HG02943 (cell line): ENCODE measurements around the gene SDK1.

Experiments used
- ATAC-seq: cut with Tn5 transposase; IDR thresholded peaks from one replicate; pipeline ENCODE4 v1.9.1; 2021; ENCODE audit warnings: mild to moderate bottlenecking, low read depth, moderate library complexity; ENCODE audit not compliant: unreplicated experiment

Gene SDK1, protein sequence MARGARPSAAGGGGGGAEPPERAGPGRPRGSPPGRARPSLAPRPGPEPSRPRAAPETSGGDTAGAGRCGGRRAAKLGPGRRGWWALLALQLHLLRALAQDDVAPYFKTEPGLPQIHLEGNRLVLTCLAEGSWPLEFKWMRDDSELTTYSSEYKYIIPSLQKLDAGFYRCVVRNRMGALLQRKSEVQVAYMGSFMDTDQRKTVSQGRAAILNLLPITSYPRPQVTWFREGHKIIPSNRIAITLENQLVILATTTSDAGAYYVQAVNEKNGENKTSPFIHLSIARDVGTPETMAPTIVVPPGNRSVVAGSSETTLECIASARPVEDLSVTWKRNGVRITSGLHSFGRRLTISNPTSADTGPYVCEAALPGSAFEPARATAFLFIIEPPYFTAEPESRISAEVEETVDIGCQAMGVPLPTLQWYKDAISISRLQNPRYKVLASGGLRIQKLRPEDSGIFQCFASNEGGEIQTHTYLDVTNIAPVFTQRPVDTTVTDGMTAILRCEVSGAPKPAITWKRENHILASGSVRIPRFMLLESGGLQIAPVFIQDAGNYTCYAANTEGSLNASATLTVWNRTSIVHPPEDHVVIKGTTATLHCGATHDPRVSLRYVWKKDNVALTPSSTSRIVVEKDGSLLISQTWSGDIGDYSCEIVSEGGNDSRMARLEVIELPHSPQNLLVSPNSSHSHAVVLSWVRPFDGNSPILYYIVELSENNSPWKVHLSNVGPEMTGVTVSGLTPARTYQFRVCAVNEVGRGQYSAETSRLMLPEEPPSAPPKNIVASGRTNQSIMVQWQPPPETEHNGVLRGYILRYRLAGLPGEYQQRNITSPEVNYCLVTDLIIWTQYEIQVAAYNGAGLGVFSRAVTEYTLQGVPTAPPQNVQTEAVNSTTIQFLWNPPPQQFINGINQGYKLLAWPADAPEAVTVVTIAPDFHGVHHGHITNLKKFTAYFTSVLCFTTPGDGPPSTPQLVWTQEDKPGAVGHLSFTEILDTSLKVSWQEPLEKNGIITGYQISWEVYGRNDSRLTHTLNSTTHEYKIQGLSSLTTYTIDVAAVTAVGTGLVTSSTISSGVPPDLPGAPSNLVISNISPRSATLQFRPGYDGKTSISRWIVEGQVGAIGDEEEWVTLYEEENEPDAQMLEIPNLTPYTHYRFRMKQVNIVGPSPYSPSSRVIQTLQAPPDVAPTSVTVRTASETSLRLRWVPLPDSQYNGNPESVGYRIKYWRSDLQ (N-terminal part only)

GRCh38 chr7:3300651-3301448 lies at the start of gene SDK1:
TSS of gene SDK1 (plus strand) at chr7:3301252. CDS start at chr7:3301587, 335 bp downstream.
- ATAC-seq, result peak; percentile 98

- ATAC-seq, result no peak
Observed at GRCh38 chr7:3254718-3255117, 46.3 kb upstream of the SDK1 start.

DNA sequence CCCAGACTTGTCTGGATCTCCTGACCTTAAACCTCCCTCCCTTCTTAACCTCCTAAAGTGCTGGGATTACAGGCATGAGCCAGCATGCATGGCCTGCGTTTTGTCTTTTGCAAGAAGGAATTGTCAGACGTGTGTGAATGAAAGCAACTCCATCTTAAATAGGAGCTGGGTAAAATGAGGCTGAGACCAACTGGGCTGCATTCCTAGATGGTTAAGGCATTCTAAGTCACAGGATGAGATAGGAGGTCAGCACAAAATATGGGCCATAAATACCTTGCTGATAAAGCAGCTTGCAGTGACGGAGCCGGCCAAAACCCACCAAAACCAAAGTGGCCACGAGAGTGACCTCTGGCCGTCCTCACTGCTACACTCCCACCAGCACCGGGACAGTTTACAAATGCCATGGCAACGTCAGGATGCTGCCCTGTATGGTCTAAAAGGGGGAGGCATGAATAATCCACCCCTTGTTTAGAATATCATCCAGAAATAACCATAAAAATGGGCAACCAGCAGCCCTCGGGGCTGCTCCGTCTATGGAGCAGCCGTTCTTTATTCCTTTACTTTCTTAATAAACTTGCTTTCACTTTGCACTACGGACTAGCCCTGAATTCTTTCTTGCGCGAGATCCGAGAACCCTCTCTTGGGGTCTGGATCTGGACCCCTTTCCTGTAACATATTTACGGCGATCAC lies 41.2 kb upstream of the SDK1 start:
- ATAC-seq, result no peak

DNA sequence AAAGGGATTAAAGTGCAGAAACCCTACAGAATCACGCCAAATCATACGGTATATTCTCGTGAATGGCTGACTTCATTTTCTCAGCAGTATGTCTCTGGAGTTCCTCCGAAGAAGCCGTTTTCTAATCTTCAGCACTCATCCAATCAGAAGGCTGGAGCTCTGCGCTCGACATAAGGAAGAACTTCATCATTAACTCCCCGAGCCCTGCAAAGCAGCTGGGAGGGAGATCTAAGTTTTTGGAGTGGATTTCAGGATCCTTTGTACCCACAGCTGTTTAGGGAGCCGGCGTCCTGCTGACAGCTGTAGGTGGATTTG lies 40.7 kb upstream of the SDK1 start:
- ATAC-seq, result no peak

DNA sequence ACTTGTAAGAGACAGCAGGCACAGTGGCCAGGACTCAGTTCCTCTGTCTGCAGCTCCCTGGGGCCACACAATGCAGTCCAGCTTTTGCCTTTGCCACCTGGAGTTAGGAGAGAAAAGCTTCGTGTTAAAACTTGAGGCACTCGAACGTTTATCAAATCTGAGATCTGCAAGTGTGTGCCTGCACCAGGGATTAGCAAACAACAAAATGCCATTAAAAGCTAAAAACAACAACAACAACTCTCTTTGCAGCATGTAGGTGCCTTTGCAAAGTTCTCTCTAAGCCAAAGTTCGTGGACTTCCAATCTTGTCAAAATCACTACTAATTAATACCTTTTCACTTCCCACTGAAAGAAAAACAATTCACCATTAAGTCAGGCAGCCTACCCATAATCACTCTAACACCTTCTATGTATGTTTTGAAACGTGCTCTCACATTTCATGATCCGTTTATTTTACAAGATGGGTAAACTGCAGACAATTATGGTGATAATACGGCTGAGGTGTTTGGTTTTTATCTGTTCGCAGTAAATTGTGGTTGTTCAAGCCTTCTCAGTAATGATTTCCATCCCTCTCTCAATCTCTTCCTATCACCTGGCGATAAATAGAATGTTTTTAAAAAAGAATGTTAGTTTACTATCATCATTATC lies 36.2 kb upstream of the SDK1 start:
- ATAC-seq, result no peak

DNA sequence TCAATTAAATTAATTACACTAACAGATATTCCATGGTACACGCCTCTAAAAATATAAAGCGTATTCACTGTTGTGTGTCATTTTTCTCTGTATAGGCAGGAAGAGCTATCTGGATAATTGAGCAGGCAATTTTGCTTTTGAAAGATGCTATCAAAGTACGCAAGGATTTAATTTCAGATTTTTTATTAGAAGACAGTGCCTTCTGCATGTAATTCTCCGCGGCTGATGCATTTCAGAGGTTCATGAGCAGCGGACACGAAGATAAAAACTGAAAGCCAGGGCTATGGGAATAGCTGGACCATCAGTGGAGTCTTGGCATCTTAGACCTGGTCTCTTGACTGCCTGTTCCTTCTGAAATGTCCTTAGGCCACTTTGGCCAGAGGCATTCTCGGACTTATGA lies 35.7 kb upstream of the SDK1 start:
- ATAC-seq, result no peak

GRCh38 chr7:3266240-3266639 lies 34.8 kb upstream of the SDK1 start:
- ATAC-seq, result no peak

DNA sequence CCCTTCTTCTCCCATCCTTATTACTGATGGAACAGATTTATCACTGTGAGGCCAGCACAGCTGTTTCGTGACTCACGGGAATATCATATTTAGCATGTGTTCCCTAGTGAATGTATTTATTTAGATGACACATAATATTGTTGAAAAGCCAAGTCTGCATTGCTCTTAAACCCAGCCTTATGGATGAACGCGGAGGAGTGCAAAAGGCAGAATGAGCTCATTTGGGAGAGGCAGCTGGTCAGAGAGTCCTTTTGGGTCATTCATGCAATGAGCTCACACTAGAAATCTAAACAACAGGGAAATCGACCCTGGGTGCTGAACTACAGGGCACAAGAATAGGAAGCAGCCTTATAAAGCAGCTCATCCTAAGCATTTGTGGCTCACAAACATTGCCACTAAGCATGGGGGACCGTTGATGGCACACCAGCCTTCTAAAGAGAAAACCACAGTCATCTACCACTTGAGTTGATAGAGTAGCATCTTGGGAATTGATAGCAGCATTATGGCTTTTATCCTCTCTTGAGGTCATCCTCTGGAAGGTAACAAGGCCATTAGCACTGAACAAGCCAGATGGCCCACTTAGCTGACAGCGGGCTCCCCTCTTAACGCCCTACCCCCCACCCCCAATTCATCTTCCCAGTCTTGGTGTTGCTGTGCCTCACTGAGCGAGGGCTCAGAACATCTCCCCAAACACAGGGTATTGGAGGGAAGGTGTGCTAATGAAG lies 32.9 kb upstream of the SDK1 start:
- no peak for ATAC-seq

GRCh38 chr7:3270362-3270761 lies 30.7 kb upstream of the SDK1 start:
- ATAC-seq, result no peak

DNA sequence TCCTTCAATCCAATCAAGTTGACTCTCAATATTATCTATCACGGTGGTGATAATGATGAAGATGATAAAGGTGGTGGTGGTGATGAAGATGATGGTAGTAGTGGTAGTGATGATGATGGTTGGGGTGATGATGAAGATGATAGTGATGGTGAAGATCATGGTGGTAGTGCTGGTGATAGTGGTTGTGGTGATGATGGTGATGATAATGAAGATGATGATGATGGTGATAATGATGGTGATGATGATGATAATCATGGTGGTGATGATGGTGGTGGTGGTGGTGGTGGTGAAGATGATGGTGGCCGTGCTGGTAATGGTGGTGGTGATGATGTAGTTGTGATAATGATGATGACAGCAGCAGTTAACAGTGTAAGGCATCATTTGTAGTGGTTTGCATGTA lies 29.8 kb upstream of the SDK1 start:
- no peak for ATAC-seq

DNA sequence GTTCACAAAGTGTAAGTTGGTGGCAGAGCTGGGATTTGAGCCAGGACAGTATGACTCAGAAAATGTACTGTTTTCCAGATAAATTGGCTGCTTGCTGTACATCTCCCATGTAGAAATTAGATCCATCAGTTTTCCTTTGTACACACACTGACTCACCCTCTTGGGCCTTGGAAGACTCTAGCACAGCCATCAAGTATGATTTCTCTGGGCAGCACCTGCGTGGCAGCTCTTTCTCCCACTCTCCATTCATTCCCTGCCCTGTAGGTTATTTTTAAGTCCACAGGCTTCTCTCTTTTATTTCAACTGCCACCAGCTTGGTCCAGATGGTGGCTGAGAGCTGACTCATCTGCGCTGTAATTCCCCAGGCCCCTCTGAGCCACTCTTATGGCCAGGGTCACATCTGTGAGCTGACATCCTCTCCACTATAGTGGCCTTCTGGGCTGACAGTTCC lies 28.3 kb upstream of the SDK1 start:
- ATAC-seq, result no peak

- ATAC-seq, result no peak
Observed at GRCh38 chr7:3274131-3274530, 26.9 kb upstream of the SDK1 start.

GRCh38 chr7:3277604-3278572 lies 23.2 kb upstream of the SDK1 start:
- no peak for ATAC-seq

DNA sequence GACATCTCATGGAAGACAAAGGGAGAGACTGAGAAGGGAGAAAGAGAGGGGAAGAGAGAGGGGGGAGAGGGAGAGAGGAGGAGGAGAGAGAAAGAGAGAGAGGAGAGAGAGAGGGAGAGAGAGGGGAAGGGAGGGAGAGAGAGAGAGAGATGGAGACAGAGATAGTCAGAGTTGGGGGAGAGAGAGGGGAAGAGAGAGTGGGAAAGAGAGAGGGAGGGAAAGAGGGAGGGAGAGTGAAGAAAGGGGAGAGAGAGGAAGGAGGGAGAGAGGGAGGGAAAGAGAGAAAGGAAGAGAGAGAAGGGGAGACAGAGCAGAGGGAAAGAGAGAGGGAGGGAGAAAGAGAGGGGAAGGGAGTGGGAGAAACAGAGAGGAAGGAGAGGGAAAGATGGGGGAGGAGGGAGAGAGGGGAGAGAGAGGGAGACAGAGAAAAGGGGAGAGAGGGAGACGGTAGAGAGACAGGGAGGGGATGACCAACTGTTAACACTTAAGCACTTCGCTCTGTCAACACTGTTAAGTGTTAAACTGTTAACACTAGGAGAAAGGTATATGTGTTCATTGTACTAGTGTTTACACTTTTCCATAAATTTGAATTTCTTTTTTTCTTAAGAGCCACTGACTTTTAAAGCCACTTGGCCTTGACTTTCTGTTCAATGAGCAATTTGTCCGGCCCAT lies 21.8 kb upstream of the SDK1 start:
- ATAC-seq, result no peak

DNA sequence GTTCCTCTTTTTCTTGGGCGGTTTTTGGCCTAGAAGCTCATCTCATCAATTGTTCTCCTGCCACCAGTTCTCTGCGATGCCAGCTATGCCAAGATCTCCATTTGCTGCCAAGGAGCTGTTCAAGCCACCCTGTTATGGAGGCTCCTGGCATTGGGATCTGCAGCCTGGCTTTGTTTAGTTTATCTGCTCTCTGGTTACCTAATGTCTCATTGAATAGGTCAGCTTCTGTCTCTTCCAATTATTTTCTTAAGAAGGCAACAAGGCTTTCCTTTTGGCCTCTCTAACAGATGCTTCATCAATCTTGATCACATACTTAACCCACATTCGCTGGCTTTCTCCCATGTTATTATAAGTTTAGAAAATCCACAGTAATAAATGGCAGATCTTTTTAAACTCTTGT lies 20.6 kb upstream of the SDK1 start:
- ATAC-seq, result no peak

GRCh38 chr7:3280946-3281656 lies 20.0 kb upstream of the SDK1 start:
- ATAC-seq, result no peak
